HG03378 (cell line): ENCODE measurements around the gene TFCP2L1.

ENCODE experiments used
- ATAC-seq: cut with Tn5 transposase; IDR thresholded peaks from one replicate; pipeline ENCODE4 v1.9.1; 2021; ENCODE audit warnings: mild to moderate bottlenecking, moderate library complexity; ENCODE audit not compliant: unreplicated experiment

TFCP2L1 gene

DNA sequence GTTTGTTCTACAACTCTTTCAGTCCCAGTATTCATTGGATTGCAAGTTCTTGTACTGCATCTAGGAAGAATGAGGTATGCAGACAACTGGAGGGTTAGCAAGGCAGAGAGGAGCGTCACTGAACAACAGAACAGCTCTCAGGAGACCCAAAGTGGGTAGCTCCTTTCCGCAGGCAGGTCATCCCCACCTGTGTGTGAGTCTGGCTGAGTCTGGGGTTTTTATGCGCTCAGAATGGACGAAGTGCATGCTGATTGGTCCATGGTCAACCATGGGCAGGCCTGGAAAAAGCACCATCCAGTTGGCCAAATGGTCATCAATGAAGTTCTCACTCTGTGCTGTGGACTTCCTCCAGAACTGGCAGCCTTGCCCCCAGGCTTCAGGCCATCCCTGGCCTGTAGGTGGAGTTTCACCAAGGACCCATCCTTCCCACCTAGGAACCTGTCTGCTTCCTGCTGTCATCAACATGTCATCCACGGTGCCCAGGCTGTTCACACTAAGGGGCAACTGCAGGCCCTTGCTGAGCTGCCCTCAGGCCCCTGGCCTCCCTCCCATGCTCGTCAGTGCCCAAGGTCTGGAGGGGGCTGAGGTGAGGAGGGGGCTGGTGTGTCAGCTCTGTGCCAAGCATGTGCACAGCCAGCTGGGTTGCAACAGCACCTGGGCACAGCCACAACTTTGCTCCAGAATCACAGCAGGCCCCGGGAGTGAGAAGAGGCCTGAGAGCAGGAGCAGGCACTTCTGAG lies 11.1 kb upstream of the TFCP2L1 start:
- ATAC-seq: no peak

DNA sequence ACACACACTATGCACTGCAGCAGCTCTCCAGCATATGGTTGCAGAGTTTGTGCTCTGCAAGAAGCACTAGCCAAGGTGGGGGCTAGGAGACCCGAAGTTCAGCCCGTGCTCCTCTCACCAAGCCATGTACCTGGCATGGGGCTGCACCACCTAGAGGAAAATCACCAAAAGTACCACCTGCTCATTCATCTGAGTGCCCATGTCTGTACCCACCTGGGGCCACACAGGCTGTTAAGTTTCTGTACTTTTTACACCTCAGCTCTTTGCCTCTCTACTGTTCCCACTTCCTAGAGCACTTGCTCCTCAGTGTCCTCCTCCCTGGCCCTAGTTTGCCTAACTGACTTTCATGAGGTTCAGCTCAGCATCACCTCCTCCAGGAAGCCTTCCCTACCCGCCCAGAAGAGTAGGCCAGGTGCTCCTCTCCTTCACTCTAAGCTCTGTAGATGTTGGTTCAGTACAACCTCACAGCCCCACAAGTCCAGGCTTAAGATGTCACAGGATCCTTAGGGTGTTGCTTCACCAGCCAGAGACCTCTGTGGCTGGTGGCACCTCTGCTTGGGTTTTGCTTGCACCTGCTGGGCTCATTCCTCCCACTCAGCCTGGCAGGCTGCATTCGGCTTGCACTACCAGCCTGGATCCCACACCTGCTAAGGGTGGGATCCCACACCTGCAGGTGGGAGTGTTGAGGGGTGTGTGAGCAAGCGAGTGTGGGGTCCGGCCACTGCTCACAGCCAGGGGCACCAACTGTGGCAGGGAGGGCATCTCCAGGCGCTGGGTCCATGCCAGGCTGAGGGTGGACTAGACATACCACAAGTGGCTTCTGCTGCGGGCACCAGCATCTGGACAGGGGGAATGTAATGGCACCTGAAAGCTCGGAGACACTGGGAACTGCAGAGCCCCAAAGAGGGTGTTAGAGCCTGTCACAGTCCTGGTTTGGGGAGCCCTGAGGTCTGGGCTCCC lies 10.2 kb upstream of the TFCP2L1 start:
- no peak for ATAC-seq

DNA sequence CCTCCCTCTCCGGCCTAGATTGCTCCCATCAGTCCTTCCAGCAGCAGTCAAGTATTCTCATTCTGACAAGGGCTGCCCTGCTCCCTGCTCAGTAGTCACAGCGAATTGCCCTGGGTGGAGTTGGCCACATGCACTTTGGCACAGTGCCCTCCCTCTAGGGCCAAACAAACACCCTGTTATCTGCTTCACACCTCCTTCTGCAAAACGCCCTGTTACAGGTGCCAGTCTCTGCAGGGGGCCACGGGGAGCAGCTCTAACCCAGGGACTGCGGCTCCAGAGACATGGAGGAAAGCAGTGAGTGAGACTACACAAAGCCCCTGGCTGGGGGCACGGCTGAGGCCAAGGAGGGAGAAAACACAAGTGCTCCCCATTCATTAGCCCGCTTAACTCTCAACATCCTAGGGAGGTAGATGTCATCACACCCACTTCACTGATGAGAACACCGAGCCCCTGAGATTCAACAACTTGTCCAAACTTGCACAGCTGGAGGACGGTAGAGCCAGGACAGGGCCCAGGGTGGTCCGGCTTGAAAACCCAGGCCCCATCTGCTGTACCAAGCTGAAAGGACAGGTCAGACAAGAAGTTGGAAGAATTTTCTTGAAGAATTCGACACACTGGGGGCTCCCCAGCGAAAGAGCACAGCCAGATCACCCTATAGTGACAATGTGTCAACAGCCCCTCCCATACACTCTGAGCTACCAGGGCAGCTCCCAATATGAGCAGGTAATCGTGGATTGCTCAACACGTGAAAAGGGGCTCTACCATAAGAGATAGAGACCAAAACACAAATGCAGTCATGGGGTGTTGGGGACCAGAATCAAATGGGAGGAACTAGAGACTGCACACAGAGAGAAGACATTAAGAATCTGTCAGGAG lies 8.7 kb upstream of the TFCP2L1 start:
- no peak for ATAC-seq

DNA sequence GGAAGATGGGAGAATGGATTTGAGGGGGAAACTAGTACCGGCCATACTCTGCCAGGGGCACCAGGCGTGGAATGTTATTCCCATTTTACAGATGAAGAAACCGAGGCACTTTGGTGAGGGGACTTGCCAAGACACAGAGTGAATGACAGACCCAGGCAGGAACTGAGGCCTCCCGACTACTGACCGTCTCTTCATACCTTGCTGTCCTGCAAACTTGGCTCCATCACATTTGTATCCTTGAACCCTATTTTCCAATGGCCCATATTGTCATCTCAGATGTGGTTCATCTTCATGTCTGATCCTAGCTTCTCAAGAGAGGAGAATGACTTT lies 6.2 kb upstream of the TFCP2L1 start:
- no peak for ATAC-seq

DNA sequence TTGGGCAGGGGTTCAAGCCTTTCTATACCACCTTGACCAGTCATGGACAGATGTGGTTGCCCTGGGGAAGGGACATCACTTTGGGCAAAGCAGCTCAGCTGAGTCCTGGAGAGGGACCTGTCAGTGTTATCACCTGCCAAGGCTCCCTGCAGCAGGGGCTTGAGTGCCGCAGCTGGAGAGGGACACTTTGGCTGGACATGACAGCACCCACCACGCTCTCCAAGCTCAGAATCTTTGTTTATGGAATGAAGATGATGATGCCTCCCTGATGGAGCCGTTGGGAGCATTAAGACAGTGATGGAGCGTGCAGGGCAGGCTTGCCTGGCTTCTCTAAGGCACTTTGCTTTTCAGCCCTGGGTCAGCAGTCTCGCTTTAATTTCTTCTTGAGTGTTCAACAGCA lies 4.3 kb upstream of the TFCP2L1 start:
- ATAC-seq: no peak

DNA sequence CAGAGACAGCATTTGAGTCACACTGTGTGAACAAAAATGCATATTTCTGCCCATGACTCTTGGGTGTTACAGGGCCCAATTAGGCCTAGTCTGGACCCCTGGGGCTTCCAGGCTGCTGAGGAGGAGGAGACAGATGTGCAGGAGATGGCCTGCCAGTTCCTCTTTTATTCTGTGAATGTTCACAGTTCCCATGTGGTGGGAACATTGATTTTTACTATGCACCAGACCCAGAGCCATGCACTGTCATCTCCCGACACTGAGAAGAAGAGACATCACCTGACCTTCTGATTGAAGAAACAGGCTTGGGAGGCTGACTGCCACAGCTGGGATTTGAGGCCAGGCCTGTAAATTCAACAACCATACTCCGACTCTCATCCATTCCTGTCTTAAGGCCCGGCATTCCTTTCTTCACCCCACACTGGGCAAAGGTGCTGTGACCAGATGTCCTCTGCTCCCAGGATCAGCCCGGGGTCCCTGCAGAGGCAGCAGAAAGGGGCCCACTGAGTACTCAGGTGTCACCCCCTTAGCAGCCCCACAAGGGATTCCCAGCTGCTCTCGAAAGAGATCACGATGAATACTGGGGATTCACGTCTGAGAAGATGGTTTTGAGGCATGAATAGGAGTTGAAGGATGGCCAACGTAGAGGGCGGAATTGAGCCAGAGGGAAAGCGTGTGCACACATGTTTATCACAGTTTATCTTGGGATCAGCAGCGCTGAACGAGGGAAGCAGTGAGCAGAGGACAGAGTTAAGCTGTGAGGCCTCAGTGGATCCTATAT lies 3.6 kb upstream of the TFCP2L1 start:
- no peak for ATAC-seq

DNA sequence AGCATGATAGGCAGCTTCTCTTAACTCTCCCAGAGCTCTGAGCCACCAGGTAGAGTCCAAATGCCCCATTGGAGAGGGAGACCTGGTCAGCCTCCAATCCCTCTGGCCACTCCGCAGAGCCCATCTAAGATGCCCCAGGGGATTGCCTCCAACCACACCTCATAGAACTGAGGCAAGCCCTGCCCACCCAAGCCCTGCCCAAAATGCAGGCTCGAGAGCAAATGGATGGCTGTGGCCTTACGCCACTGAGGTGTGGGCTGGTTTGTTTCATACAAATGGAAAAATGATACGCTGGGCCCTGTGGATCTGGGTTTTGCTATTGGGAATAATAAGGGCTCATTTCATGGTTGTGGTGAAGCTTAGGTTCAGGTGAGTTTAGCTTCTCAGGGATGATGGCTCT lies 3.0 kb upstream of the TFCP2L1 start:
- no peak for ATAC-seq

DNA sequence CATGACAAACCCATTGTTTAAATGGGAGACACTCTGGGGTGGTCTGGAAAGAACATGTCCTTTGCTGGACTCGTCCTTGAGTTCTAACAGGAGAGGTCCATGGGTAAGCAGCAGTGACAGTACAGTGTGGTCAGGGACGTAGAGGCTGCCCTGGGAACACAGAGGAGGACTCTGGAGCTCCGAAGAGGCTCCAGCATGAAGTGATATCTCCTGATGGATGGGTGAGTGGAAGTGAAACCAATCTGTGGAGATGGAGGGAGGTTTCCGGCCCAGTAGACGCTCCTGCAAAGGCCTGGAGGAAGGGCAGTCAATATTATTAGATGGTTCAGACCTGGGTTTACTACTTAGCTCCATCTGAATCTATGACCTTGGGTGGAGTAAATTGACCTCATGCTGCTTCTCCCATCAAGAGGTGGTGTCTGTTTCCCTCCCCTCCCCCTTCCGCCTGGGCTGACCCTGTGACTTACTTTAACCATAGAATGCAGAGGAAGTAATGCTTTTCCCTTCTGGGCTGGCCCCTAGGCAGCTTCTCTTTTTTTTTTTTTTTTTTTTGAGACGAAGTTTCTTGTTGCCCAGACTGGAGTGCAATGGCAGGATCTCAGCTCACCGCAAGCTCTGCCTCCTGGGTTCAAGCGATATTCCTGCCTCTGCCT lies 2.3 kb upstream of the TFCP2L1 start:
- ATAC-seq: no peak

DNA sequence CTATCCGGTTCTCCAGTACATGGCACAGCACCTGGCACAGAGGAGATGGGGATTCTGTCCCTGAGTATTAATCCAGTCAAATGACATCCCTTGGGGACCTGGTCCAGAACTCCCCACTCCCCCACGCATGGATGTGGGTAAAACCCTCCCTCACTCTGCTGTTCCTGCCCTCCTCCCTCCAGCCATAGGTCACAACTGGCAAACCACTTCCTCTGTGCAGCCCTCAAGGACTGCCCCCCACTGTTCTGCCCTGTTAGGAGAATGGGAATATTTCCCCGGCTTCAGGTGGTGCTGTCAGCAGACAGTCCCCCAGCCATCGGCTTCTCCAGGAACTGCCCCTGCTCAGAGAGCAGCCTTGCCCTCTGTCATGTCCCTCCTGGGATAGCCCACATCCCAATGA lies 1.5 kb upstream of the TFCP2L1 start:
- ATAC-seq: no peak

DNA sequence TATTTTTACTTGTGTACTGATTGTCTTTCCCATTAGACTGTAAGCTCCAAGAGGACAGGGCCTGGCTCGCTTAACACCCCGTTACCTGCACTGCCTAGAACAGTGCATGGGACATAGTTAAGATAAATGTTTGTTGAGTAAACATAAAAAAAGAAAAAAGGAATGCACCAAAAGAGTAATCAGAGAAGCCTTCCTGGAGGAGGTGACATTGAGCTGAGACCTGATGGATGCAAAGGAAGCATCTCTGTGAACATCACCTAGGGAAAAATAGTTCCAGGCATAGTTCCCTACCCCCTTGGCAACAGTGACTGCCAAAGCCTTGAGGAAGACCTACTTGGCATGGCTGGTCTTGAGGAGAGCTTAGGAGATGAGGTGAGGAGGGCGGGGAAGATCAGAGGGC lies 924 bp upstream of the TFCP2L1 start:
- no peak for ATAC-seq

DNA sequence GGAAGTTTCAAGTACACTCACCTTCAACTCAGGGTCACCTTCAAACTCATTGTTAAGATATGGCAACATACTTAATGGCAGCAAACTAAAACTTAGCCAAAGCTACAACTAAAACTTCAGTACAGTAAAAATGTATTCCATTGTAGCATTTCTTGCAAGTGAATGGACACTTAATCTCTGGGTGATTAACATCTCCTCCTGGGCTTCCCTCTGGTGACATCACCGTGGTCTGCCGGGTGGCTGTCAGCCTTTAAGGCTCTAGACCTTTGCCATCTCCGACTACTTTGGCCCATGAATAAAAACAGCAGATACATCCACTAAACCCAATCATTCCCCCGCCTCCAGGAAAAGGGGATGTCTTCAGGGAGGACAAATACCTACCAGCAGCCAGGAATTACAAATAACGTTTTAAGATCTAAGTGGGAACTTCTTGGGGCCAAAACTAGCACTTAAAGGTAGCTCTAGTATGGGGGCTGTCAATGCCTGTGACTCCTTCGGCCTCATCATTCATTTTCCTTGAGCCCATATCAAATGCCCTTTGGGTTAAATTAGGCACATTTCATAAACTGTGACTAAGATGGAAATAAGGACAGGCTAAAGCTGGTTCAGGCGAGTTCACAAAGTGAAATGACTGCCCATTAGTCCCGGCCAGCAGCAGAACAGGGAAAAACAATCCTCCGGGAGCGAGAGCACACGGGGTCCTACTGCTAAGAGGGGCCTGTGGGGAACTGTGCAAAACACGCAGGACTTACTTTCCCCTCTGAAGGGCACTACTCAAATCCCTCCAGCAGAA lies 1.1 kb downstream of the TFCP2L1 start:
- ATAC-seq: no peak

DNA sequence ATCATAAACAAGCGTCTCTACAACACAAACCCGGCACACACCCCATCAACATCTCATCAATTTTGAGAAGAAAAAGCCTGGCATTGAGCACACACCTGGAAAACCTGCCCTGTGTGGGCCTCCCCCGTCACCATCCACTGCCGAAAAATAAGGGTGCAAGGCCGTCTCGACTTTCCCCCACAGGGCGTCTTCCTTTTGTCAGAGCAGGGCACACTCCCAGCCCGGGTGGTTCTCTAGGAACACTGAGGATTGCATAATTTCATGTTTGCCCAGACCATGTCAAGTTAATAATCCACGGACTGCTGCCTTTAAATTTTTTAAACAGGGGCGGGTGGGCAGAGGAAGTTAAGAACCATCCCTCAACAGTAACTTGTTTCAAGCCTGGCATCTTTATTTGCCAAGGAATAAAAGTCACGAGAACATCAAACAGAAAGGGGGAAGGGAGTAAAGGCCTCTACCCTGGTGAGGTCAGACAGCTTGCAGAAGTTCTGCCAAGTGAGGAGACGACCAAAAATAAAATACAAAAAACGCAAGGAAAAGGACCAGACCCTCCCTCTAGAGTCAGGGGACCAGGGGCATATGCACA lies 2.1 kb downstream of the TFCP2L1 start:
- ATAC-seq: no peak

DNA sequence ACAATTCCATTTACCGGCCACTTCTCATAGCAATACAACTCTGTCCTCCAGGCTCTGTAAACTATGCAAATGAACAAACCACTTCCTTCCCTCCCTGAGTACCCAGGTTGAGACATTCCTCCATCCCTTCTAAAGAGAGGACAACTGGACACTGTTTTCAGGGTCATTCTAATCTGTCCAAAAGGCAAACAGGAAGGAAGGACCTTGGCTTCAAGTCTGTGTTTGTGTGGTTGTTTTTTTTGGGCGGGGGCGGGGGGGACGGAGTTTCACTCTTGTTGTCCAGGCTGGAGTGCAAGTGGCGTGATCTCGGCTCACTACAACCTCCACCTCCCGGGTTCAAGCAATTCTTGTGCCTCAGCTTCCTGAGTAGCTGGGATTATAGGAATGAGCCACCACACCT lies 3.3 kb downstream of the TFCP2L1 start:
- no peak for ATAC-seq

DNA sequence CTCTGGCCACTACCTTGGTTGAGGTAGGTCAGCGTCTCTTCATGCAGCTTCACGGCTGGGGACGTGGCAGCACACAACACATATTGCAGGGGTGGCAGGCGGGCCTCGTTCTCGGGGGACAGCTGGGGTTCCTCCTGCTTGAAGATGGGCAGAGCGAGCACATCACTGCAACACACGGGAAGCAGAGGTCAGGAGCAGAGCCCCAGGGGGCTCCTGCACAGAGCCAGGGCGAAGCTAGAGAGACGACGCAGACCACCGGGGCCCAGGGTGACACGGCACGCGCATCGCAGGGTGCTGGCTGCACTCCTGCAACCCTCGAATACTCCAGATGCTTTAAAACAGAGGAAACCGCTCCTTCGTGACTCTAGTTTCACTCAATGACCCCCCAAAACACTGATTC lies 3.9 kb downstream of the TFCP2L1 start:
- ATAC-seq: no peak

DNA sequence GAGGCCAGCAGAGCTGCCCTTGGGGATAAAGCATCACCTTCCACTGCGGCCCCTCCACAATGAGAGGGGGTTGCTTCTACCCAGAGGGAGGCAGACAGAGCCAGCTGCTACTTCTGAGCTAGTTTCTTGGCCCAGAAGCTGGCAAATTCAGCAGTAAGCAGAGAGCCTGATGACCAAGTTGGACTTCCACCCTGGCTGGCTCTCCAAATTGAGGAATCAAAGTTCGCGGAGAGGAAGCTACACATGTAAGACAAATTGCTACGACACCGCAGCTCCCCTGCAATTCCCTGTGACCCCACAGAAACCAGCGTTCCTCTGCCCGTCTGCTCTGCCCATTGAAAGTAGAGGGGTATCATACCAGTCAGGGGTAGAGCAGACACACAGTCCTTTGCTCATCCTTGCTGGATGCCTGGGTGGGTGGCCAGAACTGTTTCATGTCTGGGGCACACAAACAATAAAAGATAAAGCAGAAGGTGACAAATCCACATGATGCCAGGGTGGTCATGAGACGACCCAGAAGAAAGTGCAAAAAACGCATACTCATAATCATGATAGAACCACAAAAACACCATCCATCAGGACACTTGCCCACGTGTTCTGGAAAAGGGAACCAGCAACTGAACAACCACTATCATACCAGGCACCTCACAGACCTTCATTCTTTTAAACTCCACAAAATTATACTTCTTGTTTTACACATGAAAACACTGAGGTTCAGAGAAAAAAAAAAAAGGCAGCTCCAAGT lies 5.4 kb downstream of the TFCP2L1 start:
- no peak for ATAC-seq

DNA sequence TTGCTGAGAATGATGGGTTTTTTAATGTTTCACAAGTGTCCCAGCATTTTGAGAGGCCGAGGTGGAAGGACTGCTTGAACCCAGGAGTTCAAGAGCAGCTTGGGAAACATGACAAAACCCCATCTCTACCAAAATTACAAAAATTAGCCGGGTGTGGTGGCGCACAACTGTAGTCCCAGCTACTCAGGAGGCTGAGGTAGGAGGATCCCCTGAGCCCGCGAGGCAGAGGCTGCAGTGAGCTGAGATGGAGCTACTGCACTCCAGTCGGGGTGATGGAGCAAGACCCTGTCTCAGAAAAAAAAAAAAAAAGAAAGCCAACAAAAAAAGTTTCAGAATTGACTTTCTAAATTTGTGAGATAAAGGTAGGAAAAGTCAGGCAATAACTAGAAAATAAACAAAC lies 8.7 kb downstream of the TFCP2L1 start:
- no peak for ATAC-seq

DNA sequence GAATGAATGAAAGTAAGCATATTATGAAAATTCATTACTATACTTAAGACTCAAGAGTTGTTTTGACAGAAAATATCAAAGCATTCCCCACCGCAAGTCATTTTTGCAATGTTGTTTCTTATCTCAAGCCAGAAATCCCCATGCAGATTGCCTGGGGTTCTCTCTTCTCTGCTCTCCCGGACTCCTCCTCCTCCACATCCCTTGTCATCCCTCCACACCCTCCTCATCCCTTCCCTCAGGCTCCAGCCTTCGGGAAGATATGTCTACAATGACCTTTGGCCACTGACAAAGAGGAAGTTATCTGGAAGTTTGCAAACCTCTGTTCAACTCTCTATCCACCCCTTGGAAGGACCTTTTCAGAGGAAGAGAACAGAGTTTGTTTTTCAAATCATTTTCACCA lies 11.9 kb downstream of the TFCP2L1 start:
- no peak for ATAC-seq

DNA sequence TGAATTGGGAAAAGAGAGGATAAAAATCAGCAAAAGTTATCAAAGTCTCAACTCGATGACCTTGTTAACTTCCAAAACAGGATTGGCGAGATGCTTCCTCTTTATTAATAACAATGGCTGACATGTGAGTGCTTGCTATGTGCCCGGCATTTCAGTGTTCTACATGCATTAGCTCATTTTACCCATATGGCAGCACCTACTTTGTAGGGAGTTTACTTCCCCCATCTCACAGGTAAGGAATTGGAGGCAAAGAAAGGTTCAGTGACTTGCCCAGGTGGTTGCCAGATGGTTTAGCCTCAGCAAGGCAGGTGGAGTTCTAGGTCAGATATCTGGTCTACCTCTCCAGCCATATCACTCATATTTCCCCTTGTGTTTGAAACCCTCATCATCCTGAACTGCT lies 12.4 kb downstream of the TFCP2L1 start:
- no peak for ATAC-seq
